GM18951 (cell line): ENCODE results near the gene THSD4.

ENCODE experiments used
- POLR2A ChIP-seq: IDR thresholded peaks from 4 replicates; pipeline ENCODE4 v1.6.1; 2011; ENCODE audit warnings: mild to moderate bottlenecking; ENCODE audit not compliant: insufficient read length, insufficient read depth; ENCODE audit errors: extremely low read depth
- in situ Hi-C: fragments of 300-500 bp; cut with MboI; formaldehyde crosslinking; loops from one replicate; pipeline ENCODE4 v1.12.0; 2022; ENCODE audit warnings: low sequenced_read_pairs, mixed read lengths, inconsistent platforms; ENCODE audit not compliant: unreplicated experiment

The THSD4 gene

DNA sequence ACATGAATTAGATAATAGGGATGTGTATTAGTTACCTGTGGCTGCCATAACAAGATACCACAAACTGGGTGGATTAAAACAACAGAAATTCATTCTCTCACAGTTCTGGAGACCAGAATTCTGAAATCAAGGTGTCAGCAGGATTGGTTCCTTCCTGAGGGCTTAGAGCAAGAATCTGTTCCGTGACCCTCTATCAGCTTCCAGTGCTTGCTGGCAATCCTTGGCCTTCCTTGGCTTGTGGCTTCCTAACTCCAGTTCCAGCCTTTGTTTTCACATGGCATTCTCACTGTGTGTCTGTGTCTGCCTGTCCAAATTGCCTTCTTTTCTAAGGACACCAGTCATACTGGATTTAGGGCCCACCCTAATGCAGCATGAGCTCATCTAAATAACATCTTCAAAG lies 600.6 kb downstream of the THSD4 start:
- in situ Hi-C loops, result no loop called here
- TF ChIP-seq POLR2A, result no peak

DNA sequence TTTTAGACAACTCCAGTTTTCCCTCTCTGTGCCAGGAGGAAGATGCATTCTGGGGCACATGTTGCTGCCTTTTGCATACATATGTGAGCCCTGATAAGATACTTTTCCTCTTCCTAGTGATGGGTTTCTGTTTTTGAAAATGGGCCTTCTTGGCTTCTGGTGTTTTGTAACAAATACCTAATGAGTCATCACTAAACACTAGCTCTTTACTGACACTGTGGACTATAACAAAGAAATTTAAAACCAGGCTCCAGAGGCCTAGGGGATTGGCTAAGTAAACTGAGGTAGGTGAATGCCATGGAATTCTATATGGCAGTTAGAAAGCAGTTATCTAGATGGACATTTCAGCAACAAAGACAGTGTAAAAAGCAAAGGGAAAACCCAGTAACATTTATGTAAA lies 601.7 kb downstream of the THSD4 start:
- in situ Hi-C loops, result no loop called here
- no peak for TF ChIP-seq POLR2A

DNA sequence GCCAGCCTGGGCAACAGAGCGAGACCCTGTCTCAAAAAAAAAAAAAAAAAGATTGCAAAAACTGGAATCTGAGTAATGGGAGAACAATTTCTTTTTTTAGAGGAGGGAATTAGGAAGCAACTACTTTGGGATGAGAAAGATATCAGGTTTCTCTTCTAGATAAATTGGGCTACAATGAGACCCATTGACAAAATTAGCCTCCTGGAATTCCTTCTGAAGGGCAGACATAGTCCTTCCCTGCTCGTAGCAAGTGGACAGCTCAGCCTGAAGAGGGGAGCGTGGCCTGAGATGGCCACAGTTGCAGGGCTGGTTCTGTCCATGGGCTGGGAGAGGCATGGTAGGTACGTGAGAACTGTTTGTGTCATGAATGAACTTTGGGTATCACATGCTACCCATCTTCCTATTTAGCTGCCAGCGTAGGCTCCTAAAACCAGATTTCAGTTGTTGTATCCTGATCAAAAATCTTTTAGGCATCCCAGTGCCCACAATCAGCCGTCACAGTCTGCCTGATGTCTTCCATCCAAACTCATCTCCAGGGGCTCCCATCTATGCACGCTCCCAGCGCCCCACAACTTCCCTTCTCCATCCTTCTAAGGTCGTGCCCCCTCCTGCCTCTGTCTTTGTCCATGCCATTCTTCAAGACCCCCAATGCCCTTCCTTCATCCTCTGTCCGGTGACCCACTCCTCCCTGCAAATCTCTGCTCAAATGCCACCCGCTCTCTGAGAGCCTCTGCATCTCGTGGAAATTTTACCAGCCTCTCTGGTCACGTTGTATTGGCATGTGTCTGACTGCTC lies 603.0 kb downstream of the THSD4 start:
- in situ Hi-C loops, result no loop called here
- TF ChIP-seq POLR2A, result no peak

DNA sequence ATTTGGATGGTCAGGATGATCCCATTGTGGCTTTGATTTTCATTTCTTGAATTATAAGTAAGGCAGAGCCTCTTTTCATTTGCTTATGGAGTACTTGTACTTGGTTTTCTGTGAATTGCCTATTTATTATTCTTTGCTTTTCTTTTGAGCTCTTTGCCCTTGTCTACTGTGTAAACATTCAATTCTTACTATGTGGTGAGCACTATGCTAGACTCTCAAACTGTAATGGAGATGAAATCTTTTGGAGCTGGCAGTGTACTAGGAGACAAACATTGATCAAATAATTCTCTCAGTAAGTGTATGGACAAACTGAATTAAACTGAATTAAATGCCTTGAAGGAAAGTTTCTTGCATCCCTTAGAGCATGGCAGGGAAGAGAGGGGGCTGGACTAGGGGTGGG lies 608.1 kb downstream of the THSD4 start:
- in situ Hi-C loops, result loop anchor here (10.0 kb wide), 1 partner anchor 269 kb away; no protein-coding TSS in a partner anchor
- no peak for TF ChIP-seq POLR2A

- in situ Hi-C loops, result loop anchor here (10.0 kb wide), 1 partner anchor 271 kb away; no protein-coding TSS in a partner anchor
Measured at GRCh38 chr15:71725207-71725955, 610.1 kb downstream of the THSD4 start.

- TF ChIP-seq POLR2A, result no peak
- in situ Hi-C loops, result loop anchor here (10.0 kb wide), 1 partner anchor 274 kb away; no protein-coding TSS in a partner anchor
Measured at GRCh38 chr15:71728881-71729280, 613.6 kb downstream of the THSD4 start.

DNA sequence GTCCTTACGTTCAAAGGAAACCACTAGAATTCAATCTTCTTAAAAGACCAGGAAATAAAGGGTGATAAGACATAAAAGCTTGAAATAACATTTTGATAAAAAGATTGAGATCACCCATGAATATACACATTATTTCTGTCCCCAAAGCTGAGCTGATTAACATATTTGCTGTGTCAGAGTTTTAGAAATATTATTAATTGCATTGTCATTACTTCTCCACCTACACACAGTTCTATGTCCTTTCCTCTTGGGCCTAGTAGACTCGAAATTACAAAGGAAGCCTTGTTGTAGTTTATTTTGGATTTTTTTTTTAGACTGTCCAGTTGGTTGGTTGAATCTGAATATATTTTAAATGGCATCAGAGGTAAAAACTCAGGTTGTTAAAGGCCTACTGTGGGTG lies 614.0 kb downstream of the THSD4 start:
- in situ Hi-C loops, result loop anchor here (10.0 kb wide), 1 partner anchor 275 kb away; no protein-coding TSS in a partner anchor
- no peak for TF ChIP-seq POLR2A

DNA sequence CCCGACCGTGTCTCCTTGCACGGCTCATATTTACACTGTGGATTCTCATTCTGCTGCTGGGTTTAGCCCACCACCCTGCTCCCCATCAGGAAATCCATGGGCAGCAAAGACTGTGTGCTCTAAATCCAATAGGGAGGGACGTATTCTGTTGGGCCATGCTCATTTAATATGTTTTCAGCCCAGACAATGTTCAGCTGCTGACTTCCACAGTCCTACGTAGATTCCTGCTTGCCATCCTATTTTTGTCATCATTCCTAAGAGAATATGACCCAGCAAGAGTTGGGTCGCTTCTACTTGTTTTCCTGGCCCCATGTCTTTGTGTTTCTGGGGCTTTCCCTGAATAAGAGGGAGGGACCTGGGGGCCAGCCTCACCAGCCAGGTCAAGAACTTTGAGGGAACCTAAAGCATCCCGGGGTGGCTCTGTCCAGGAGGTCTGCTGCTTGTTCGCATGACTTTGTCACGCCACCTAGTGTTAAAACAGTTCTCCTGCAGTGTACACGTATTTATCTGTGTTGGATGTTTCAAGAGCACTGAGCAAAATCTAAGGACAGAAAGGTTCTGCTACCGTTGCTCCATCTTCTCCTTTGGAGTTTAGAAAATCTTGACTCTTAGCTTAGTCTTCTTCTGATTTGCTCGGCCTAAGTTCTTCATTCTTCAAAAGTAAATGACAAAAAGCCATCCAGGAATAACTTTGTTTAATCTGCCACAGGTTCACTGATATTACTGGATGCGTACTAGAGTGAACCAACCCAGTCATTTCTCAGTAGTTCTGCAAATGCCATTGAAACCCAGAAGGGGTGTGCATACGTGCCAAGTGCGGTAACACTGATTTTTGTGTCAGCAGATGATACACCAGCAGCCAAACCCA lies 615.2 kb downstream of the THSD4 start:
- TF ChIP-seq POLR2A, result no peak
- in situ Hi-C loops, result no loop called here

GRCh38 chr15:71732636-71733035 lies 617.4 kb downstream of the THSD4 start:
- in situ Hi-C loops, result no loop called here

GRCh38 chr15:71733122-71733521 lies 617.9 kb downstream of the THSD4 start:
- in situ Hi-C loops, result no loop called here
- no peak for TF ChIP-seq POLR2A

More at GRCh38 chr15:71732636-71733035, 617.4 kb downstream of the THSD4 start:
- TF ChIP-seq POLR2A, result no peak

GRCh38 chr15:71734709-71735384 lies 619.6 kb downstream of the THSD4 start:
- in situ Hi-C loops, result no loop called here
- TF ChIP-seq POLR2A, result no peak

- no peak for TF ChIP-seq POLR2A
- in situ Hi-C loops, result no loop called here
Measured at GRCh38 chr15:71735385-71735757, 620.1 kb downstream of the THSD4 start.
